ENCODE results near the gene MMP24OS. TPM values are rescaled to one million over a fixed set of nuclear protein-coding genes. Genes with fewer than 3 reads are reported as not detected.

MMP24OS gene
- polyA plus RNA-seq, 4 donors: 27.5 to 54.7 (median 33.1) TPM

GRCh38 chr20:35307666-35308653 lies 30.0 kb upstream of the MMP24OS start:
- no peak for DNase-seq (ENCODE audit: low read depth in 4 of 4, low spot score in 3 of 4)

DNA sequence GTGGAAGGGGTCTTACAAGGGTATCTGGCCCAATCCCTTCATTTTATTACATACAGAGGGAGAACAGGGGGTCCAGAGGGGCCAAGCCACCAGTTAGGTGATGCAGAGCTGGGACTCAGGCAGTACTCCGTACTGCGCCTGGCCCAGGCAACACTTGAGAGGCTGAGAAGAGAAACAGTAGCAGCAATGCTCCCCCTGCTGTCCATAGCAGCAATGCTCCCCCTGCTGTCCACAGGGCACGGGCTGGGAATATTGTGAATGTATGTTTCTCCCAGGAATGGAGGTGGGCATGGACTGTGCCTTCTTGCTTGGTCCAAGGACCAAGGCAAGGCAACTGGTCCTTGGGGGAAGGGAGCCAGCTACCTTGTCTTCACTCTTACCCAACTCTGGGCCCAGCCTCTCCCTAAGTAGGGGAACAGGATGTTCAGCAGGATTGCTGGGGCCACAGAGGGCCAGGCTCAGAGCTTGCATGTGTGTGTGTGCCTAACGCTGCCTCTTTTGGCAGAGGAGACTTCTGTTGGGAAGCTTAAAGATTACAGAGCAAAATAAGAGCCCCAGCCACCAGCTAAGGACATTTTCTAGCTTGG lies 29.1 kb upstream of the MMP24OS start:
- DNase-seq (ENCODE audit: low read depth in 4 of 4, low spot score in 3 of 4): no peak

GRCh38 chr20:35305682-35306556 lies 28.0 kb upstream of the MMP24OS start:
- DNase-seq (ENCODE audit: low read depth in 4 of 4, low spot score in 3 of 4): no peak

DNA sequence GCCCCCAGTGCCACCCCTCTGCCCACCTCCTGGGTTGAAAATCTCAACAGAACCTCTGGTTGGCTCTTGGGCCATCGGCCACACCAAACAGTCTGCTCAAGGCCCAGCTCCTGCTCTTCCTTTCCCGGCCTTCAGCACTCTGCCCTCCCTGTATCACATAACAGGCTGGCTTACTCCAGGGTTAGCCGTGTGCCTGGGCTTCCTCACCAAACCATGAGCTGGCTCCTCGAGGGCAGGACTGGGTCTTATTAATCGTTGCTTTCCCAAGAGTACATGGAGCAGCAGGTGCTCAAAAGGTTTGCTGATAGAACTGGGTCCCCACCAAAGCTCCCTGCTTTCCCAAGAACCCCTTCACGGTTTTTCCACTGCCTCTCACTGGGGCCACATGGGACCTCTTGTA lies 27.0 kb upstream of the MMP24OS start:
- DNase-seq (ENCODE audit: low read depth in 4 of 4, low spot score in 3 of 4): no peak

DNA sequence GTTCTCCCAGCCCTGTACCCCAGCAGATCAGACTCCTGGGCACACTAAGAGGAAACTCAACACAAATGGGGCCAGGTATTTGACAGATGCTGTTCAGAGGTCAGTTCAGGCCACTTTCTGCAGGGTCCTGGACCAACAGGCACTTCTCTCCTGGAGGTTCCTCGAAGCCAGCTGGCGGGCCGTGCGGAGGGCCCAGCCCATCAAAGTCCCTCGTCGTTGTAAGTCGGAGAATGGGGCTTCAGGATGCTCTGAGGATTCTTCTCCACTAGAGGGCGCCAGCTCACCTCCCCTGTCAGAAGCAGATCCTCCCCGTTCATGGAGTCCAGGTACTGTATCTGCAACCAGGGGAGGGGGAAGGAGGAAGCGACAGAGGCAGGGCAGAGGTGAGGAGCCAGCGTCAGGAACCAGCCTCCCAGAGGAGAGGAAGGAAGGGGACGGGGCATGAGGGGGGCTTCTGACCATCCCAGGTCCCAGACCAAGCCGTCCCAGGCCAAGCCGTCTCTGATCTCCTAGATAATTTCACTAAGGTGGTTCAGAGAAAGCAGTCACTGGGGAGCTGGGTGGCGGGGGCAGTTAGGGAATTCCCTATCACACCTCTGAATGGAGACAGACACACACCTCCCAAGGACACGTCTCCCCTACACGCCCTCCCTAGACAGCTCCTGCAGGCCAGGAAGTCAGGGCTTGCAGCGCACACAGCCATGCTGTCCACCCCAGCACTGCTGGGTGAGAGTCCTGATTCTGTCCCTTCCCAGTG lies 26.0 kb upstream of the MMP24OS start:
- peak in 3 of 4 donors; percentile 62 to 76 (median 69) for DNase-seq (ENCODE audit: low read depth in 4 of 4, low spot score in 3 of 4)

DNA sequence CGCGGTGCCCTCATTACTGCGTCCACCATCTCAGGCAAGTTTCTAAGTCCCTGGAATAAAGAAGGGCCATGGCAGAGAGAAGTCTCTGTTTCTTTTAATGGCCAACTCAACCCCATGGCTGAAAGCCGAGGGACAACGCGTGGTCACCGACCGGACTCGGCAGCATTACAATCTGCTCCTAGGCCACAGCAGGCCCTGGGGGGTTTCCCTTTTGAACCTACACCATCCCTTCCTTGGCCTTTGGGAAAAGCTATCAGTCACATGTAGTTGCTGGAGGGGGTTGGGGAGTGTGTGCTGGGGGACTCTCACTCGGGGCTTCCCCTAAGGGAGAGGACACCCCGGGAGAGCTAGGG lies 25.4 kb upstream of the MMP24OS start:
- no peak for DNase-seq (ENCODE audit: low read depth in 4 of 4, low spot score in 3 of 4)

DNA sequence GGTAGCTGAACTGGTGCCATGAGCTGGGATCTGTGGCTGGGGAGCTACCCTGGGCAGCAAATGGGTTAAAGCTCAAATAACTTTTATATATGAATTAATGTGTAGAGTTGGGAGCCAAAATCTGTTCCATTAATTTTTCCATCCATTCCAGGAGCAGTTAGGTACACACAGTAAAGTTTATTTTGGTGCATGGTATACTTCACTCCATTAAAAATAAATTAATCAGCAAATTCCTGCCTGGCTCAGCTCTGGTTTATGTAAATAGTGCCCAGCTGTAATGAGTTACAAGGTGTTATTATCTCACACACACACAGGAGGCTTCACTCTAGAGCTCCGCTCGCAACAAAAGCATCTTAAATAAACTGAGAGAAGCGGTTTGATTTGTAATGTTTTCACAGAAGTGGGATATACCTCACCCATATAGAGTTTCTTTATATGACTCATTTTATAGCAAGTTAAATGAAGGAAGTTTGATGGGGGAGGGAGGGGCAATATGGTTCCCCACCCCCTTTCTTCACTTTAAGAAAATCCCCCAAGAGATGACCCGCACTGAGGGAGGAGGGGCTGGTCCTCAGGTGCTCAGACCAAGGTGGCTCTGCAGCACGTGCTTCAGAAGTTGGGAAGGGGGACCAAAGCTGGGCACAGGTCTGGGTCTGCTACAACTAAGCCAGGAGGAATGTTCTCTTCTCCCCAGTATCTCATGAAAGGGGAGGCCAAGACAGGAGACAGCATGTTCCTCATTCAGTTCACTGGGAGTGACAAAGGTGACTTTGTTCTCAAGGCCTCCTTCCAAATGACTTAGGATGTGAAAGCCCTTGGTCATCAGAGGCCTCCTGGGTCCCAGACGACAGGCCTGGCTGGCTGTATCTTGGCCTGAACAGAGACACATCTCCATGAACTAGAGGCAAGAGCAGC lies 24.8 kb upstream of the MMP24OS start:
- no peak for DNase-seq (ENCODE audit: low read depth in 4 of 4, low spot score in 3 of 4)

GRCh38 chr20:35301426-35301825 lies 23.5 kb upstream of the MMP24OS start:
- DNase-seq (ENCODE audit: low read depth in 4 of 4, low spot score in 3 of 4): no peak

- no peak for DNase-seq (ENCODE audit: low read depth in 4 of 4, low spot score in 3 of 4)
These were observed 22.7 kb upstream of the MMP24OS start for GRCh38 chr20:35300469-35301262.

- DNase-seq (ENCODE audit: low read depth in 4 of 4, low spot score in 3 of 4): no peak
These were observed 21.9 kb upstream of the MMP24OS start for GRCh38 chr20:35299780-35300179.

- no peak for DNase-seq (ENCODE audit: low read depth in 4 of 4, low spot score in 3 of 4)
These were observed 20.3 kb upstream of the MMP24OS start for GRCh38 chr20:35298264-35298663.

- DNase-seq (ENCODE audit: low read depth in 4 of 4, low spot score in 3 of 4): no peak
These were observed 19.8 kb upstream of the MMP24OS start for GRCh38 chr20:35297740-35298139.

GRCh38 chr20:35297155-35297554 lies 19.2 kb upstream of the MMP24OS start:
- no peak for DNase-seq (ENCODE audit: low read depth in 4 of 4, low spot score in 3 of 4)

DNA sequence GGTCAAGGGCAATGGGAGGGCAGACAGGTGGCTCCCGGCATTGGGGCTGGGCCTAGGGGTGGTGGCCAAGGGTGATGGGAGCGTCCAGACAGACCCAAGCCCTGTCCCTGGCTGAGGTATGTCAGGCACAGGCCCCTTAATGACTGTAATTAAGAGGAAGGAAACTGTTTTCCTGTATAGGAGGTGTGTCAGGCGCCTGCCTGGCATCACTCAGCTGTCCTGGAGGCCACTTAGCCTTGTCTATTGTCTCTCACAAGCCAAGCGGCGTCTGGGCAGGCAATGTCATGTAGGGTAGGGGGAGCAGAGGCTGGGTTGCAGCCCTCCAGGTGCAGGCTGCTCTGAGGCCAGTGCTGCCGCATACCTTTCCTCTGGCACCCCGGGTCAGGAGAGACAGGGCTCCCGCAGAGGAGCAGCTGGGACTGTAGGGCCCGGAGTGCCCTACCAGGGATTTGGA lies 18.2 kb upstream of the MMP24OS start:
- no peak for DNase-seq (ENCODE audit: low read depth in 4 of 4, low spot score in 3 of 4)

GRCh38 chr20:35295674-35296073 lies 17.8 kb upstream of the MMP24OS start:
- DNase-seq (ENCODE audit: low read depth in 4 of 4, low spot score in 3 of 4): no peak

DNA sequence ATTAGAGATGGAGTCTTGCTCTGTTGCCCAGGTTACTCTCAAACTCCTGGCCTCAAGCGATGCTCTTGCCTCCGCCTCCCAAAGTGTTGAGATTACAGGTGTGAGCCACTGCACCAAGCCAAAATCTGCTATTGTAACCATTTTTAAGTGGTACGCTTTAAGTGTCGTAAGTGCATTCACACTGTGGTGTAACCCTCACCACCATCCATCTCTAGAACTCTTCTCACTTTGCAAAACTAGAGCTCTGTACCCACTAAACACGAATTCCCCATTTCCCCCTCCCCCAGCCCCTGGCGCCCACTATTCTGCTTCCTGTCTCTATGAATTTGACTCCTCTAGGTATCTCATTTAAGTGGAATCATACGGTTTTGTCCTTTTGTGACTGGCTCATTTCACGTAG lies 17.1 kb upstream of the MMP24OS start:
- DNase-seq (ENCODE audit: low read depth in 4 of 4, low spot score in 3 of 4): no peak

- DNase-seq (ENCODE audit: low read depth in 4 of 4, low spot score in 3 of 4): no peak
These were observed 16.4 kb upstream of the MMP24OS start for GRCh38 chr20:35294293-35294685.

All from left renal pelvis (tissue), 4 donors.